Right cardiac atrium (tissue), 5 donors: ENCODE results near the gene SH3PXD2B. TPM values are rescaled to one million over a fixed set of nuclear protein-coding genes. Genes with fewer than 3 reads are reported as not detected.

Experiments used
- ATAC-seq, 2 donors: fragments of 200-7000 bp; cut with Tn5 transposase; one replicate each; pipeline versions ENCODE4 v1.8.0 to v1.9.1; 2020; ENCODE audit warnings: moderate library complexity in 2 of 2, mild to moderate bottlenecking in 1 of 2
- DNase-seq, 3 donors: peaks; one replicate each; pipeline ENCODE4 v3.0.0-alpha.2; 2020
- H3K27ac ChIP-seq: one replicate; pipeline ENCODE4 v1.5.1; 2013; ENCODE audit warnings: mild to moderate bottlenecking, low read length, control low read depth, moderate library complexity
- H3K27me3 ChIP-seq: one replicate; pipeline ENCODE4 v1.6.1; 2013; ENCODE audit not compliant: control insufficient read depth, insufficient read depth
- H3K4me1 ChIP-seq: one replicate; pipeline ENCODE4 v1.6.1; 2013; ENCODE audit warnings: low read length; ENCODE audit not compliant: control insufficient read depth, insufficient read depth
- H3K4me3 ChIP-seq: one replicate; pipeline ENCODE4 v1.5.1; 2013; ENCODE audit warnings: low read length, control low read depth
- H3K9me3 ChIP-seq: one replicate; pipeline ENCODE4 v1.6.1; 2013; ENCODE audit warnings: low read length; ENCODE audit not compliant: control insufficient read depth
- WGBS: extraction: QIAGEN DNeasy Blood & Tissue Kit; methylation state at CpG from one replicate; pipeline ENCODE4 v1.1.7; 2013; 5-methylcytosine and 5-hydroxymethylcytosine counted together
- intact Hi-C, 4 donors: fragments of 100-400 bp; cut with DNase I; formaldehyde crosslinking; loops; one replicate each; pipeline versions ENCODE4 v1.11.0 to v1.14.0; 2022 to 2023
- polyA plus RNA-seq: library from polyadenylated mRNA; stranded (reverse); fragments of 200-250 nt; gene quantifications from one replicate; pipeline ENCODE4 v1.2.3, GENCODE V29; 2013
- total RNA-seq, 4 donors: library from RNA; stranded (reverse); fragmentation: NEBNext Ultra II Directional; extraction: Animal tissue kit (Norgen Biotek cat#: 25700); gene quantifications; one replicate each; pipeline ENCODE4 v1.2.1, GENCODE V29; 2021
- donor health status: healthy with polysubstance abuse.
- donor health status: DM: no; HTN: yes; CAD: no.
- donor health status: DM: no; HTN: no; CAD: no.
- donor health status: DM: no; HTN: yes; CAD: no; lungs with severe emphysema.
- donor health status: DM: yes; HTN: yes; CAD: no.

Gene SH3PXD2B
- total and polyA plus RNA-seq, 5 donors, result 2.2 to 18.0 (median 8.4) TPM

GRCh38 chr5:172473427-172473826 is 19.1 kb upstream of the SH3PXD2B start:
- WGBS, result 77% methylated on average over 5 of the region's 5 CpGs

GRCh38 chr5:172469697-172470096 is 15.4 kb upstream of the SH3PXD2B start:
- Histone ChIP-seq H3K4me3 (no peak overlapping the region), H3K27ac (no peak overlapping the region), H3K27me3 (no peaks in the 10 kb centered on the region), H3K9me3 (no peaks in the 10 kb centered on the region), H3K4me1 (no peaks in the 10 kb centered on the region)
- no peak for DNase-seq
- 49% methylated on average over 7 of the region's 7 CpGs for WGBS
- intact Hi-C loops, result no loop called here
- no peak for ATAC-seq

More at GRCh38 chr5:172473427-172473826, 19.1 kb upstream of the SH3PXD2B start:
- no peak overlapping the region for H3K4me3 ChIP-seq
- no peaks in the 10 kb centered on the region for H3K9me3 ChIP-seq
- no peak overlapping the region for H3K27ac ChIP-seq
- intact Hi-C loops, result no loop called here
- peaks cover 3% of the 10 kb centered on the region for H3K4me1 ChIP-seq
- DNase-seq (no peak), ATAC-seq (no peak)
- H3K27me3 ChIP-seq, result no peaks in the 10 kb centered on the region

DNA sequence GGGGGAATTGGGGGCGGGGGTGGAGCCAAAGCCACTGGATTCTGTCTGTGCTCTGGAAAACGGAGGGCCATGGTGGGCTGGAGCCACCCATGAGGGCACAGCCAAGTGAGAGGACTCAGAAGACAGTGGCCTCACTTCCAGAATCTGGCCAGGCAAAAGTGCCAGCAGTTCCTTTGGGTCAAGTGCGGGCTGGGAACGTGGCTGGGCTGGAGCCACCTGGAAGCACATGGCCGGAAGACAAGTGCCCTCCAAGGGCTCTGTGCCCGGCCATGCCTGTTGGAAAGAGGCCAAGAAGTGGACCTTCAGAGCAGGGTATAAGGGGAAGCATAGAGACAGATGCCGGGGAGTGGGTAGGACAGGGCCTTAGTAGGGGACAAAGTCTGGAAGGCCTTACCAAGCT is 11.7 kb upstream of the SH3PXD2B start:
- Histone ChIP-seq H3K4me1 (no peaks in the 10 kb centered on the region), H3K4me3 (no peak overlapping the region), H3K27me3 (no peaks in the 10 kb centered on the region), H3K27ac (no peak overlapping the region), H3K9me3 (no peaks in the 10 kb centered on the region)
- ATAC-seq (peak; percentile 25 to 33), DNase-seq (no peak)
- WGBS, result 80% methylated on average over 7 of the region's 7 CpGs
- intact Hi-C loops, result no loop called here

DNA sequence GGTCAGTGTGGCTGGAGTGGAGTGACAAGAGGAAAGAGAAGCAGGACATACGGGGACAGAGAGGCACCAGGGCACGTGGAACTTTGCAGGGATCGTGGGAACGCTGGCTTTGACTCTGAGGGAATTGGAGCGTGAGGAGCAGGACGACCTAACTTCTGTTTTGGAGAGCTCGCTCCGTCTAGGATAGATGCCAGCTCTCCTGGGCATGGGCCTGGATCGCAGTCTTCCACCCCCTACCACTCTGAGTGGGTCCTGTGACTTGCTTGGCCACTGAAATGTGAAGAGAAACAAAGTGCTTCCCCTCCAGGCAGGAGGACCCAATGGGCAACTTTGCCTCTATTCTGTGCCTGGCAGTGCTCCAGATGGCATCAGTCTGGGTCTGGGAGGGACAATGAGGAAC is 8.7 kb upstream of the SH3PXD2B start:
- H3K9me3 ChIP-seq, result no peaks in the 10 kb centered on the region
- no peak overlapping the region for H3K27ac ChIP-seq
- intact Hi-C loops, result loop anchor here in 2 of 4 donors (5.0 kb wide), 1 partner anchor 234 kb away; no protein-coding TSS in a partner anchor
- no peak overlapping the region for H3K4me3 ChIP-seq
- no peaks in the 10 kb centered on the region for H3K27me3 ChIP-seq
- 92% methylated on average over 9 of the region's 9 CpGs for WGBS
- ATAC-seq, result no peak
- no peaks in the 10 kb centered on the region for H3K4me1 ChIP-seq
- no peak for DNase-seq

GRCh38 chr5:172459783-172460165 is 5.4 kb upstream of the SH3PXD2B start:
- no peak for ATAC-seq
- no peak overlapping the region for H3K27ac ChIP-seq
- no peak overlapping the region for H3K4me3 ChIP-seq
- H3K27me3 ChIP-seq, result no peaks in the 10 kb centered on the region
- H3K4me1 ChIP-seq, result no peaks in the 10 kb centered on the region
- DNase-seq, result no peak
- 95% methylated on average over 5 of the region's 5 CpGs for WGBS
- intact Hi-C loops, result loop anchor here in 2 of 4 donors (5.0 kb wide), 1 partner anchor 238 kb away; no protein-coding TSS in a partner anchor
- no peaks in the 10 kb centered on the region for H3K9me3 ChIP-seq

DNA sequence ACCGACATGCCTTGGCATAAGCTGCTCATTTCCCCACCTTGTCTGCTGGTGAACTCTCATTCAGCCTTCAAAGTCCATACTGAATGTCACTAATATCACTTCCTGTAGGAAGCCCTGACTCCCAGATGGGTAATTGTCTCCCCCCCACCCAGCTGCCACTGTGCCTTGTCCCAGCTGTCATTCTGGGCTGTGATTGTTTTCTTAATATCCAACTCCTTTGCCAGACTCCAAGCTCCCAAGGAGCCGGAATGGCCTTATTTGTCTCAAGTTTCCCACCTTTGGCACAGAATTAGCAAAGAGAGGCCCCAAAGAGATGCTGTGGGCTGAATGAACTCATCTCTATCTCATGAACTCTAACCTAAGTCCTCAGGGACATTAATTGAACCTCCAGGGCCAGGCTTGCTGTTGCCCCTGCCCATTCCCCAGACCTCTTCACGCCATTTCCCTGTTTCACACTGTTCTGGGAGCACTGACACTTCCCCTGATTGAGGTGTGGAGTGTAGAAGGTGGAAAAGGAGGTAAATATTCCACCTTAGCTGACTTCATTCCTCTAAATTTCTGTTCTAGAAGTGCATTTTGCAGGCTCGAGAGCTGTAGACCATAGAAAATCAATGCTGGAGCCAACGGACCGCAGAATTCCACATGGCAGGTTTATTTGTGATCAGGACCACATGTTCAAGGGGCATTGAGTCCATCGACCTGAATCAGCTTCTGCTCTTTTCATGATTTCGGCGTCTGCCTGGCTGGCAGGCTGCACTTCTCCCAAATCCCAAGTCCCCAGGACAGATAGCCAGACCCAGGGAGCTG is 4.9 kb upstream of the SH3PXD2B start:
- no peaks in the 10 kb centered on the region for H3K4me1 ChIP-seq
- H3K27me3 ChIP-seq, result no peaks in the 10 kb centered on the region
- no peaks in the 10 kb centered on the region for H3K9me3 ChIP-seq
- DNase-seq, result no peak
- H3K4me3 ChIP-seq, result no peak overlapping the region
- H3K27ac ChIP-seq, result no peak overlapping the region
- WGBS, result 70% methylated on average over 9 of the region's 9 CpGs
- ATAC-seq, result no peak
- intact Hi-C loops, result no loop called here

DNA sequence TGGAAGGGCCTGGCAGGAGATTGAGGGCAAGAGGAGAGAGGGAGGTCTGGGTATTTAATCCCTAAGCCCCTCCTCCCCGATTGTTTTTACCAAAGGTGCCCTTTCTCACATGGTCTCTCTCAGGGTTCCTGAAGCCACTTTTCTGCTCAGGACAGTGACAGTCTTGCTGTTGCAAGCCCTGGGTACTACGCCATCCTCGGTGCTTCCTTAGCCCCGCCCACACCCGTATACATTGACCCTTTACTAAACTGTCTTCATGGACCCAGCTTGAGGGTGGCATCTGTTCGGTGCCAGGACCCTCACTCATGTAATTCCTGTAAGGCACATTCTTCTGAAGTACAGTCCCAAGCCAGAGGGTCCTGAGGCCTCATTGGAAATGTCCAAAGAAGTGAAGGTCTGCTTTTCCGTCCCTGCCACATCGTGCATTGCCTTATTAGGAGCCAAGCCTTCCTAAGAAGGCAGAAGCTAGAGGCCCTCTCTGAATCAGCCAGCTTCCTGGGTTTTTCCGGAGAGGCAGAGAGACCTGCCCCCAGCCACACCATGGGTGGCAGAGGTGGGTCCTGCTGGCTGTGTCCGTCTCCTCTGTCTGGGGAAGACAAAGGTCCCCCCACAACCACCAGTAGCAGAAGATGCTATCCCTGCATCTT is 1.9 kb upstream of the SH3PXD2B start:
- H3K4me1 ChIP-seq, result peaks cover 1% of the 10 kb centered on the region
- H3K27me3 ChIP-seq, result no peaks in the 10 kb centered on the region
- no peak for DNase-seq
- intact Hi-C loops, result no loop called here
- no peak for ATAC-seq
- 74% methylated on average over 10 of the region's 10 CpGs for WGBS
- H3K9me3 ChIP-seq, result no peaks in the 10 kb centered on the region
- H3K4me3 ChIP-seq, result no peak overlapping the region
- H3K27ac ChIP-seq, result no peak overlapping the region

GRCh38 chr5:172455511-172456061 is 1.3 kb upstream of the SH3PXD2B start:
- Histone ChIP-seq H3K27me3 (no peaks in the 10 kb centered on the region), H3K4me3 (no peak overlapping the region), H3K4me1 (peaks cover 1% of the 10 kb centered on the region), H3K27ac (no peak overlapping the region), H3K9me3 (no peaks in the 10 kb centered on the region)
- intact Hi-C loops, result no loop called here
- peak; percentile 72 to 76 (median 72) for DNase-seq
- peak; percentile 35 to 59 for ATAC-seq
- 40% methylated on average over 13 of the region's 13 CpGs for WGBS

- intact Hi-C loops, result no loop called here
- WGBS, result 64% methylated on average over 8 of the region's 8 CpGs
Observed at GRCh38 chr5:172455087-172455381, 709 bp upstream of the SH3PXD2B start.

DNA sequence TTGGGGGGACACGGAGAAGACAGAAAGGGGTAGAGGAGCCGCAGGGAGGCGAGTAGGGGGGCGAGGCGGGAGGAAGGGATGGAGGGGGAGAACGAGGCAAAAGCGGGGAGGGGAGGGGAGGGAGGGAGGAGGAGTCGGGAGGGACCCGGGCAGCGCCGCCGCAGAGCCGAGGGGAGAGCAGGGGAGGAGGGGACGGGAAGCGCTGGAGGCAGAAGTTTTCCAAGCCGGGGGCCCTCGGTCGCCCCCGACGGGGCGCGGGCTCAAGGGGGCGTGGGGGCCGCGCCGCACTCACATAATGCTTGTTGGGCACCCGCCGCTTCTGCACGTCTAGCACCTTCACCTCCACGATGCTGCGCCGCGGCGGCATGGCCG is 353 bp downstream of the SH3PXD2B start:
- Histone ChIP-seq H3K4me1 (peaks cover 1% of the 10 kb centered on the region), H3K27me3 (no peaks in the 10 kb centered on the region), H3K9me3 (no peaks in the 10 kb centered on the region), H3K27ac (peak overlapping the region; percentile 55), H3K4me3 (peak overlapping the region; percentile 87)
- intact Hi-C loops, result no loop called here
- under 1% methylated on average over 35 of the region's 35 CpGs for WGBS
- ATAC-seq (peak; percentile 15 to 22), DNase-seq (peak in 2 of 3 donors; percentile 83 to 85)

More at GRCh38 chr5:172455087-172455381, 709 bp upstream of the SH3PXD2B start:
- no peak for ATAC-seq
- no peaks in the 10 kb centered on the region for H3K27me3 ChIP-seq
- H3K4me3 ChIP-seq, result peak overlapping the region; percentile 87
- peaks cover 1% of the 10 kb centered on the region for H3K4me1 ChIP-seq
- H3K27ac ChIP-seq, result no peak overlapping the region
- DNase-seq, result peak in 1 of 3 donors; percentile 50
- no peaks in the 10 kb centered on the region for H3K9me3 ChIP-seq
